Stimulated activated CD4-positive, alpha-beta T cell treated with anti-CD3 and anti-CD28 coated beads, Interleukin-1b, Interleukin-23, amount 100 ng/mL, for 24 hours (primary cell): ENCODE measurements around the gene PPME1.
A peak's percentile ranks its signal among the peaks of the same experiment; 100 is the strongest.

ENCODE experiments used
- DNase-seq, 4 experiments: peaks; one replicate each; pipeline ENCODE4 v3.0.0-alpha.2; 2020; ENCODE audit warnings: low read depth in 4 of 4, low spot score in 1 of 4

The PPME1 gene

DNA sequence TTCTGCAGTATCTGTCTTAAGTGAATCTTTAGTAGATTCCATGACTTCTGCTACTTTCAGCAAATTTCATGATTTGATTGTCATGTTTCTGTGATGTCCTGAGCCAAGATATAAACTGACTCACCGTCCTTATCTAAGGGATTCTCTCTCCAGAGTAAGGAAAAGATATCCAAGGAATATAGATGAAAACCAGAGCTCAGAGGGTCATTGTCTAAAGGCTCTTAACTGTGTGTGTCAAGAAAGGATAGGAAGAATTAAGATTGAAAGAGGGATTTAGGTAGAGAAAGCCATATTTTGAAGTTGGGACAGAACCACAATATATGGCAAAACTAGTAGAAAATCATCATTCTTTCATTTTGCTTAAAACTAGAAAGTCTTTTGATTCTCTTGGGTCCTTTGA, 50.7 kb downstream of the PPME1 start:
- DNase-seq, result no peak

DNA sequence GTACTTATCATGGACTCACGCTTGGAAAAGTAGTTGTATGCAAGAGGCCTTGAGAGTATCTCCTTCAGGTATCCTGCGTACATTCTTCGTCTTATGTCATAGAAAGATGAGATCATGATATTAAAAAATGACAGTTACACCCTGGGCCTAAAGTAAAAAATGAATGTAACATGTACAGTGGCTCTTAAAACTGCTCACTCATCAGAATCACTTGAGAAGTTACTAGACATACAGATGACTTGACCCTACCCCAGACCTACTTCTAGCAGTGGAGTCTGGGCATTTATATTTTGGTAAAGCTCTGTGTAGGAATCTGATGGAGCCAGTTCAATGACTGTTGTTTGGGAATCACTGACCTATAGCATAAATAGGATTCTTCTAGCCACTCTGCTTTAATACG, 54.5 kb downstream of the PPME1 start:
- DNase-seq, result no peak

DNA sequence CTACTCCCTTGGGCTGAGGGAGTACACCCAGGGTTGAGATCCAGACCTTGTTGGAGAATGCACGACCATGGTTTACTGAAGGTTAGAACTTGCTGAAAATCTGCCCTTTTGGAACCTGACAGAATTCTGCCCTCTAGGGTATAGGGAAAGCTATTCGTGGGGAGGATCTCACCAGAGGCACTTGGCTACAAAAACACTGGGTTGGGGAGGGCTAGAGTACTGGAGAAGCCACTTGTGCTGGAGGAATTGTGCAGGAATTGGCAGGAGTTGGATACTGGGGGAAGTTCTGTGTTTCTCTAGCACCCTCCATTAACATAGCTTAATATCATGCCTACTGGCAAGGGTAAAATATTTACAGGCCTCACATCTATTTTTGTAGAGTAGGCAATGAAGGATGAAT, 55.8 kb downstream of the PPME1 start:
- DNase-seq, result no peak

DNA sequence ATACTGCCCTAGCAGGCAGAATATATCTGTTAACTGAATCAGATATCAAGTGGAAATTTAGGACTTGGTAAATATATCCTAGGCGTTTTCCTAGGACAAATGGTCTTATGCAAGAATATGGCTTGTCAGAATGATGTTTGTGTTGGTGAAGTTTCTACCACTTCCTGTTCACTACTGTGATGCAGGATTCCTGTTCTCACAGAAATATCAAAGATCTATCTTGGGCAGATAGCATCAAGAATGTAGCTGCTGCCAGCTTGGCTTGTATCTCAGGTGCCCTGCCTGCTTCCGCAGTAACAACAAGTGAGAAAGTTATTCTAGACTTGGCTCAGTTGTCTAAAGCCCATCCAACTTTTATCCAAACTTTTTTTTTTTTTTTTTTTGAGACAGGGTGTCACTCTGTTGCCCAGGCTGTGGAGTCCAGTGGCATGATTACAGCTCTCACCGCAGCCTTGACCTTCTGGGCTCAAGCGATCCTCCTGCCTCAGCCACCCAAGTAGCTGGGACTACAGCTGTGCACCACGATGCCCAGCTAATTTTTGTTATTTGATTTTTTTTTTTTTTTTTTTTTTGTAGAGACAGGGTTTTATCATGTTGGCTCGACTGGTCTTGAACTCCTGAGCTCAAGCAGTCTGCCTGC, 61.3 kb downstream of the PPME1 start:
- no peak for DNase-seq

DNA sequence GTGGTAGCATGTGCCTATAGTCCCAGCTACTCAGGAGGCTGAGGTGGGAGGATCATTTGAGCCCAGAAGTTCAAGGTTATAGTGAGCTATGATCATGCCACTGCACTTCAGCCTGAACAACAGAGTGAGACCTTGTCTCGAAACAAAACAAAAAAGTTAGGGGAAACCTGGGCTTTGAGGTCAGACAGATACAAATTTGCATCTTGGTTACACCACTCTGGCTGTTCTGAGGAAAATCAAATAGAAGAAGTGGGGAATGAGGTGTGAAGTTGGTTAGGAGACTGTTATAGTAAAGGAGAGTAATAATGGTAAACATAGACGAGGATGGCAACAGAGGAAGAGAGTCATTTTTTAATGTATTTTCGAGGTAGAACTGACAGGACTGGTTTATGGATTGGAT, 62.6 kb downstream of the PPME1 start:
- DNase-seq, result no peak

DNA sequence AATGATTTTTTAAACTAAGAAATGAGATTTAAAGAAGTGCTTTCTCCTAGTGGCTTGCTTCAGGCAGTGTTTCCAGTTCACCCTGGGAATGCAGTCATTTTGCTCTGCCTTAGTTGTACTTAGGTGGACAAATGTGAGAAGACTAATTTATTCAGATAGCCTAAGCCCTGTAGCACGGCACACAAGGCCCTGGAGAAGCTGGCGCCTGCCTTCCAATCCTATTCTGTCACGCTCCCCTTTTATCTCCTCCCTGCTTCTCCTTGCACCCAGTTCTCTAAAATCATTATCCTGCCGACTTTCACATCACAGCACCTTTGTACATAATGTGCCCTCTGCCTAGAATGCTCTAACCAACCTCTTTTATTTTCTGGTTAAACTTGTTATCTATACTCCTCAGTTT, 64.0 kb downstream of the PPME1 start:
- DNase-seq, result no peak

DNA sequence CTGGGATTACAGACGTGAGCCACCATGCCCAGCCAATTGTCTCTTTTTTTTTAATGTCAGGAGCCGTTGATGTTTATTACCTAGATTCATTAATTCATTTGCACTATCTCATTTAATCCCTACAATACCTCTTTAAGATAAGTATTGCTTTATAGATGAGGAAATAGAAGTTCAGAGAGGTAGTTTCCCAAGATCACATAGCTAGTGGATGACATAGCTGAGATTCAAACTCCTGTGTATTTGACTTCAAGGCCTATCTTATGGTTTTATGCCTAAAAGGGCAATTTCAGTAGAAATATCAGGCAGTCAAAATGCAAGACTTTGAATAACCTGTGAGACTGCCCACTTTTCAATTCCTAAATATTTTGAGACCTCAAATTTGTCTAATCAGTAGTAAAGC, 66.5 kb downstream of the PPME1 start:
- DNase-seq, result no peak

DNA sequence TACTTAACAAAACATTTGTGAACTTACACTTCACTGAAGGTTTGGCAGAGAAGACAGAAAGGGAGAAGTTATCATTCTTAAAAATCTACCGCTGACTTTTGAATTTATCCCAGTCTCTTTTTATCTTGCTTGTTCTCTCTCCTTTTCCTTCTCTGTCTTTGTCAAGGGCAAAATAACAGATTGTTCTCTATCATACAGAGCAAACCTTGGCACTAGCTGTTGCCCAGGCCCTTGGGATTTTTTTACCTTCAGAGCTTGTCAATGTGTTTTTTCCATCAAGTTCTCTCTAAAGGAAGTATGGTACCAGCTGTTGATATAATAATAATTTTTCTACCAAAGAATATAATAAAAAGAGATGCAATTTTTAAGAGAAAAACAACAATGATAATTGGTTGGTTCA, 67.2 kb downstream of the PPME1 start:
- no peak for DNase-seq

DNA sequence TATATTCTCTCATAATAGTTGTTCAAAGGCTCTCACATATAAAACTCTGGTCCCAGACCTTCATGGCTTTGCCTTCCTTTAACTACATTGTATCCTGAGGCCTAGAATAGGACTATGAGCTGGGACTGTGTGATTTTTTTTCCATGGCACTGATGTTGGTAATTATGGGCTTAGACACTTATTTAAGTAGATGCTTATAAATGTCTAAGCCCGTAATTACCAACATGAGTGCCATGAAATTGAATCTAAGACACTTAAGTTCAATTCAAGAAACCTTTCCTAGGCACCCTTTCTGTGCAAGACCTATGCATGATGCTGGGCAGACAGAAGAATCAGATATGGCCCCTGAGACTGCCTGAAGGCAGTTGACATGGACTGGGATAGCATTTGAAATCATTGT, 77.4 kb downstream of the PPME1 start:
- no peak for DNase-seq

DNA sequence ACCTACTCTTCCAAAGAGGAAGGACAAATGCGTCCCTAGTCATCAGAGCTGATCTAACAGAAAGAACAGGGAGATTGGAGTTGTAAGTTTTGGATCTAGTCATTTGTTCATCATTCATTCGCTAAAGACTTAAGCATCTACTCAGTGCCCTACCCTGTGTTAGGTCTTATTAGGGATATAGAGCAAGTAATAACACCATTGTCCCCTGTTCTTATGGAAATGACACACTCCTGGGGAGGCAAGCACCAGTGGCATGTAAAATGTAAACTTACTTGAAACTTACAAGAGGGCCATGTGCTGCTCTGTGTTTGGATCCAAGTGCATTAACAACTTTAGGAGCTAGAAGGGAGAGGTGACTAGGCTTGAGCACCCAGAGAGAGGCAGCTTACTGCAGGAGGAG, 78.4 kb downstream of the PPME1 start:
- DNase-seq, result no peak

DNA sequence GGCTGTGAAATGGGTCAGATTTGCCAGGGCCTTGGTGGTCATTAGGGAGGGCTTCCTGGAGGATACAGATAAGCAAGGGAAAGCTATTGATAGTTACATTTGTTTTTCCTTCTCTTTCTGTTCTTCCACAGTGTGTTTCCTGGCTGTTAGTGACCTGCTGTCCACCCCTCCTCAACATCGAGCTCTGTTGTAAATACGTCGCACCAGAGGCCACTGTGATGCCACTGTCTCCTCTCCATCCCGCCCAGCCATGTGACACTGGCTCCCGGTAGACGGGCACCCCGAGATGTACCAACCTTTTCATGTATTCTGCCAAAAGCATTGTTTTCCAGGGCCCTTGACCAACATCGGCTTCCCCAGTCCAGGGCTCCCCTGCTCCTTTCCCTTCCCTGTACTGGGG, 82.3 kb downstream of the PPME1 start:
- no peak for DNase-seq

DNA sequence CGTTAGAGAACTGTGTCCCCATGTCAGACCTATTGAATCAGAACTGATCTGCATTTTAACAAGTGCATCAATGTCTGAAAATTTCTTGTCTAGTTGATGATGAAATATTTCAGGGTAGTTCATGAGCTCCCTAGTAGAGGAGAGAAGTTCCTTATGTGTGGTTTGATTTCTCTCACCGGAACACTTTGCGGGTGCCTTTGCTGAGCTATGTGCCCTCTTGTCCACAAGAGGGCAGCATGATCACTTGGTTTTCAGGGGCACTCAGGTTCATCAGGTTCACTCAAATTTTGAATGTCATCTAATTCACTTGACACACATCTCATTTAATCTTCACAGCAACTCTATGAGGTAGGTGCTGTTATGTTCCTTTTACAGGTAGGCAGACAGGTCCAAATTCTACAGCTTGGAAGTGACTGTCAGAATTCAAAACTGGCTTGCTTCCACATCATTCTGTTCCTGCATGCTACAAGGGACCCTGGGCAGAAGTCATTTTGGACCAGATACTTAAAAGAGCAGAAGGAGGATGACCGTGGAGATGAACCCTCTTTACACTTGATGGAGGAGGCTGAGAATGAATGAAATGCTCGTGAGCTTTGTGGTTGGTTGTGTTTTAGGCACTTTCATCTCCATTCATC, 84.8 kb downstream of the PPME1 start:
- peak; percentile 10 to 30 (median 23) for DNase-seq

DNA sequence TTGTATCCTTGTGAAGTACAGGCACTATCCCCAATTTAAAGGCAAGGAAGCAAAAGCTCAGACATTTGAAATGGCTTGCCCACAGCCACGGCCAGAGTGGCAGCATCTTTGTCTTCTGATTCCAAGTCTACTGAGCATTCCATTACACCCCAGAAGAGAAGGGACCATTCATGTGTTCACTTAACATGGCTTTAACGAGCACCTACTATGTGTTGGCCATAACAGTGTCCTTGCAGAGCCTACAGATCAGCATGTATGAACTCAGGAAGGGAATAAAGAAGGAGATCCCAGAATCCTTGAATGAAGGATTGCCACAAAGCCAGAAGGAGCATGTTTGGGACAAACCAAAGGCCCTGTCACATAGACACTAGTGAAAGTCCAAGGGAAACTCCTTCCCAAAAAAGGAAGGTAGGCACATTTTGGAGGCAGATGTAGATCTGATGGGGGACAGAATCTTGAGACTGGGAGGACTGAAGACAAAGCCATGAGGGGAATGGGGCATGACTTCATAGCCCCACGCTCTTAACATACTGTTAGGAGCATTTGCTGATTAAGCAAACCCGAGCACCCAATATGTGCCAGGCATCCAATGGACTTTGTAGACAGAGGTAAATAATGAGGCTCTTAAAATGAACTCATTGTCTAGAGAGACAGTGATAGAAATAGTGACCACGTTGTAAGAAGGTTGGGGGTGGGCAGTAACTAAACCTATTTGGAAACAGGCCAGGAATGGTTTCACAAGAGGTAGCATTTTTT, 85.5 kb downstream of the PPME1 start:
- DNase-seq, result no peak

DNA sequence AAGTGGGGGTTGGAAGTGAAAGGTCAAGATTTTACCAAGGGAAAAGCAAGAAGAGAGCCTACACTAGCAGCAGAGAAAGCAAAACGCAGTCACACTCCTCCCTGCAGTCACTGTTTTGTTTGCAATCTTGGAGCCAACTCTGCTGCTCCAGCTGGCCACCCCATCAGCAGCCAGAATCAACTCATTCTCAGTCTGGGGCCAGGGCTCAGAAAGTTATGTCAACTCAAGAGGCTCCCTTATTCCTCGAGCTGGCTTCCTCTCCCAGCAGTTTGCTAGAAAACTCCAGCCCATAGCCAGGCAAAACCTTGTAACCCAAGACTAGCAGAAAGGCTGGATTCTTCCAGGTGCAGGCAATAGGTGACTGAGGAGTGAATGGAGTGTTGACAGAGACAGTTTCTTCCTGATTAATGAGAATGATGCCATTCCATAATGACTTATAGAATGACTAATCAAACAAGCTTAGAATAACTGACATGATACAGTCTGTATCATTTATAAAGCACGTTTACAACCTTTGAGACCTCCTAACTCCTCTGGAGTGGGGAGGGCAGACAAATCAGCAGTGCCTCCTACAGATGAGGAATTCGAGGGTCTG, 87.0 kb downstream of the PPME1 start:
- DNase-seq, result no peak

DNA sequence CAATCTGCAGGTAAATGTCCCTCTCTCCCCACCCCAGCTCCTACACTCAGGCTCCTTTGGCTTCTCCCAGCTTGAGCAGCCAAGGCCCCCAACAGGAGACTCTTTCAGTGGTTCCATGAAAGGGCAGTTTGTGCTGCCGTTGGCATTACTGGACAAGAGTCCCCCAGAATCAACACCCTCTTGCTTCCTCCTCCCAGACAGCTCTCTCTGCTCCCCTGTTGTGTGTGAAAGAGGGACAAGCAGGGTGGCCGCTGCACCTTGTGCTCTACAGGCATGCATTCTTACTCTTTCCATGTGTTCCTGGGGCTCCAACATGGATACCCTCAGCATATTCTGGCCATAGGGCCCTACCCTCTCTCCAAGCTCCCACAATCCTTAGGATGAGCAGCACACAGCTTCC, 91.6 kb downstream of the PPME1 start:
- no peak for DNase-seq

DNA sequence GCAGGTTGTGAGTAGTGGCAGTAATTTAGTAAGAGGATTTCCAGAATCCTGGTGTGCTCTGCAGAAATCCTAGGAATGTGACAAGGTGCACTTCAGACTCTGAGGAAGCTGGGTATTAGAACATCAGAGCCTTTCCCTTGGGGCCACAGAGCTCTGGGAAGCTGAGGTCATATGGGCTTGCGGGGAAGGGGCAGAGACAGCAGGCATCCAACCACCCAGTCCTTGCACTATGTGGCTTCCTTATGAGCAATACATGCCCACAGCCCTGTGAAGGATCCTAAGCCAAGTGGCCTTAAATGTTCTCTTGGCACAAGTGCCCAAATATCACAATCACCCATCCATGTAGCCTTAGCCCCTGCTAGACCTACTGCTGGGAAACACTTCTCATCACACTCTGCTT, 94.2 kb downstream of the PPME1 start:
- DNase-seq, result no peak

DNA sequence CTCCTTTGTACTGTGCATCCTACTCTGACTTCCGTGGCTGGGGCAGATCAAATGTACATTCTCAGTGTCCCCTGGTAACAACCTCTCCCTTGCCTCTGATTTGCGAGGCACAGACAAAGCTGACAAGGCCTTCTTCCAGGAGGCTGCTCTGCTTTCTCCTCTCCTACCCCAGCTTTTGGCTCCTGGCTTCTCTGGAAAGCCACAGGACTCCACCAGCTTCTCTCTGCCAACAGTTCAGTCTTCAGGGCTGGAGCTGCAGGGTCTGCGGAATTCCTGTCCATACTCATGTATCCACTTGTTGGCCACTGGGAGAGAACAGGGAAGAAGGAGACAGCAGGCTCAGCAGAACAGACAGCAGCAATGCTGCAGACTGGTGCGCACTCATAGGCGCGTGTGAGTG, 95.9 kb downstream of the PPME1 start:
- DNase-seq, result no peak

DNA sequence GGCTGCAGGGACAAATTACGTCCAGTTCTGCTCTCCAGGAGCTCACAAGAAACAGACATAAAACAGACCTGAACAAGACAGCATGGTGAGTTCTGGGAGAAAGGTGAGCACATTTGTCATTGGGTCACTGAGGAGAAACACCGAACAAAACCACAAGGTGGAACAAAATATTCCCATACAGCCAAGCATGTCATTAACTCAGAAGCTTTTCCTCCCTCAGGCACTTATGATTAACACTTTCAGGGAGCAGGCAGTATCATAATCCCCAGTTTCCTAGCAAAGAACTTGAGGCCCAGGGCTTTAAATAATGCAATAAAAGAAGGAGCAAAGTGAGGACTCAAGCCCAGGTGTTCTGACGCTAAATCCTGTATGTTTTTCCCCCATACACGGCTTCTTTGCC, 97.4 kb downstream of the PPME1 start:
- DNase-seq, result no peak

DNA sequence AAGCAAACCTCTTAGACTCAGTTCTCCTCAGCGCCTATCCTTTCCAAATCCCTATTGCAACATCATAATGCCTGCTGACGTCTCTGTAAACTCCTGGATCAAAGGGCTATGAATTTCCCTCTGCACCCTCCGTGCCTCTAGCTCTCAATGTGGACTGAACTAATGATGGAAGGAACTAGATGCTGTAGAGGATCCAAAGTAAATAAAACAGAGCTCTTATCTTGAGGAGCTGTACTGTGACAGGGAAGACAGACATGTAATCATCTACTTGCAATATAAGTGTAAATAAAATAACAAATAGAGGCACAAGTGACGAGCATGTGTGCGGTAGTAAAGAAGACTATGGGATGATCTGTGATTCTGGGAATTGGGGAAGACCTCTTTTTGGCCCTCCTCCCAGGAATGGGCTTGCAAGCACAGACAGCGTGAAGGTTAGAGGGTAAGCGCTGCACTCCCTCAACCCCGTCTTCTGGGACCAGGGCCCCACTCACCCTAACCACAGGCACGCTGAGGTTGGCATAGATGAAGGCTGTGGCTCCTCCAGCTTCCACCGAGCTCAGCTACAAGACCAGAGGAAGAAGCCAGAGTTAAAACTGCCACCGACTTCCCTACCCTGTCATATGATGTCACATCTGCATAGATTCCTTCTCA, 98.2 kb downstream of the PPME1 start:
- no peak for DNase-seq

DNA sequence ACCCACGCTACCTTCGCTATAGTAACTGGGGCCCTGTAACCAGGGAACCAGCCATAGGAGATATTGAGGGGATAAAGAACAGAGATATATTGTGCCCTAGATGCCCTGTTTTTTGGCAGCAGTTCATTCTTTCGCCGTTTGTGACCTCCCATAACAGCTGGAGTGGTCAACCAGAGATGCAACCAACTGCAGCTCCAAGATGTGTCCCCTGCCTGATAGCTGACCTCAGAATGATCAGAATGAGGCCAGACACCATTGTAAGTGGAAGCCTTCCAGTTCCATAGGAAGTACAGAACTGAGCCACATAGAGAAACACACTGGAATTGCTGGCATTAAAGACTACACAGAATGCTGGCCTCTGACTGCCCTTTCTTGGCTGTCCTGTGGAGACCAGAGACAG, 101.2 kb downstream of the PPME1 start:
- no peak for DNase-seq

DNA sequence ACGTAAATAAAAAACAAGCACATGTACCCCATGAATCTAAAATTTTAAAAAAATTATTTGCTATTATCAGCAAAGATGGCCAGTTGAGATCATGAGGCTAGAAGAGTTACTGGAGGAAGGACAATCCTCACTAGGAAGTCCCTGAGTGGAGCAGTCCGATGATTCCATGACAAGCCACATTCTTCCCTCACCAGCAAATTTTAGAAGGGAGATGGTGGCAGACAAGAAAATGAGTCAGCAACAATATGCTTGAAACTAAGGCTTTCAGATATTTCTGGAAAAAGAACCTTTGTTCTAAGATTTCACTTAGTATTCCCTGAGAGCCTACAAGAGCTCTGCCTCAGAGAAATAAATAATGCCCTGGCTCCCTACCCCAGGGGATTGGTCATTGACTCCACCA, 105.5 kb downstream of the PPME1 start:
- DNase-seq, result no peak

DNA sequence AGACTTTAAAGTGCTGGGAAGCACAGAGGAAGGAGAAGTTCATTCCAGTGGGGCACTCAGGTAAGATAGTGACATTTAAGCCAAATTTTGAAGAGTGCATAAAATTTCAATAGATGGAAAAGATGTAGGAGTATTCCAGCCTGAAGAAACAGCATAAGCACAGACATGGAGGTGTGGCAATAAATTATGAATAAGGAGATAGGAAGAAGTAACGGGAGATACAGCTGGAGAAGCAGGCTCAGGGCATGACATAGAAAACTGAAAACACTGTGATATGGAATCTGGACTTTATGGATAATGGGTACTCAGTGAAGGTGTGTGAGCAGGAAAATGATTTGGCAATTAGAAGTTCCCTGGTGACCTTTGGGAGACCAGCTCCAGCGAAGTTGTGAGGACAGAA, 107.0 kb downstream of the PPME1 start:
- no peak for DNase-seq
